Measurements from ENCODE around the gene SNX8. TPM values are rescaled to one million over a fixed set of nuclear protein-coding genes. Genes with fewer than 3 reads are reported as not detected.
"Not testable (repeated sequence)": the region's sequence is repeated elsewhere in the genome, so short reads cannot be mapped to it uniquely, and the experiment has no call there.

SNX8 gene
- total and polyA plus RNA-seq, 9 of the 15 experiments (the other 6 are each of a cell fraction or from before 2014, with no cell fraction given) = 2.7 to 51.6 (median 16.9) TPM

DNA sequence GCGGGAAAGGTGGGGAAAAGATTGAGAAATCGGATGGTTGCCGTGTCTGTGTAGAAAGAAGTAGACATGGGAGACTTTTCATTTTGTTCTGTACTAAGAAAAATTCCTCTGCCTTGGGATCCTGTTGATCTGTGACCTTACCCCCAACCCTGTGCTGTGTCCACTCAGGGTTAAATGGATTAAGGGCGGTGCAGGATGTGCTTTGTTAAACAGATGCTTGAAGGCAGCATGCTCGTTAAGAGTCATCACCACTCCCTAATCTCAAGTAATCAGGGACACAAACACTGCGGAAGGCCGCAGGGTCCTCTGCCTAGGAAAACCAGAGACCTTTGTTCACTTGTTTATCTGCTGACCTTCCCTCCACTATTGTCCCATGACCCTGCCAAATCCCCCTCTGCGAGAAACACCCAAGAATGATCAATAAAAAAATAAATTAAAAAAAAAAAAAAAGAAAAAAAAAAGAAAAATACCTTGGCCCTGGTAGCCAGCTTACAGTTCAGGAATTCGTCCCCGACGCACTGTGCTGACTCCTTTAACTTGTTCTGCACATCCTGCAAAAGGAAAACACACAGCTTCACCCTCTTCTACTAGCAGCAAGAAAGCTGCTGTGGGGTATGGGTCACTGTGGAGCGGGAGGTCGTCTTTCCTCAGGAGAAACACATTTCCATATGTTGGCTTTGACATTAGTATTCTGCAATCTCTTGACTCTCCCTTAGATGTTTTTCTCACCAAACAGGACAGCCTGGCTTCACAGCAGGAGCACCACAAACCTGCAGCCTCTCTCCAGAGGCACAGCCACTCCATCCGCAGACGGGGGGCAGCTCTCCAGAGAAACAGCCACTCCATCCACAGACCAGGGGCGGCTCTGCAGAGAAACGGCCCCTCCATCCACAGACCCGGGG lies 44.9 kb downstream of the SNX8 start:
- intact Hi-C loops (cut with micrococcal nuclease); H3K4me1 ChIP-seq (replicated peaks in 1 of 2; ENCODE audit: control insufficient read depth in 2 of 2, insufficient read depth in 2 of 2, low read length in 2 of 2); H2AFZ ChIP-seq (ENCODE audit: low read depth, low read length); H3K9me3 ChIP-seq (replicated peaks; ENCODE audit: control insufficient read depth, insufficient read depth, low read depth, low read length); H3K4me3 ChIP-seq; H3K9me1 ChIP-seq (ENCODE audit: control insufficient read depth, insufficient read depth, low read length); ATAC-seq; DNase-seq (ENCODE audit: extremely low read depth in 1 of 4, low spot score in 3 of 4); H3K79me2 ChIP-seq (ENCODE audit: control insufficient read depth, insufficient read depth, low read length); in situ Hi-C loops (cut with MboI); H3K27ac ChIP-seq (ENCODE audit: extremely low read depth, low read depth, low read length); H4K20me1 ChIP-seq (replicated peaks; ENCODE audit: control insufficient read depth, insufficient read depth, low read length); FAIRE-seq; H3K4me2 ChIP-seq (ENCODE audit: insufficient read depth, low read length); H3K27me3 ChIP-seq (ENCODE audit: control insufficient read depth in 2 of 2, insufficient read depth in 2 of 2, low read length in 2 of 2); TF ChIP-seq ZBTB40 (CRISPR knock-in tag; IDR thresholded peaks at IDR 0.05): not testable (repeated sequence)
- ChIA-PET CTCF (ENCODE audit: low intra/inter-chr PET ratio) (interaction anchor here (0.7 kb wide), 1 partner anchor 1060 kb away, joined by 4 read pairs; no protein-coding TSS in a partner anchor), POLR2A (interaction anchor here (0.9 kb wide), 1 partner anchor 8 kb away, joined by 4 read pairs; no protein-coding TSS in a partner anchor)
- peaks cover 29% of the 10 kb centered on the region; the same call in 2 of the 3 replicates for H3K36me3 ChIP-seq (ENCODE audit: control insufficient read depth, insufficient read depth, low read length)
- TF ChIP-seq ZBTB40 (IDR thresholded peaks at IDR 0.05) = 0 out of 2 replicates have a peak, but pooled peaks have one; percentile 59
- peak overlapping the region in 1 of 2 experiments; percentile 61; a peak in 1 of 4 replicates for H3K9ac ChIP-seq (ENCODE audit: insufficient read depth in 1 of 2, low read depth in 2 of 2, low read length in 2 of 2)
- TSS peak; percentile 34 for BruUV-seq (replicated peaks)
- WGBS (ENCODE audit: insufficient coverage, low coverage, missing lambda C conversion rate) = 53% methylated on average over 5 of the region's 18 CpGs

All from K562 (cell line).